Pons (tissue), 1 donor: ENCODE data around the gene NTRK3.
A peak's percentile ranks its signal among the peaks of the same experiment; 100 is the strongest.

Experiments
- DNase-seq: peaks from one replicate; pipeline ENCODE4 v3.0.0-alpha.2; 2016; ENCODE audit warnings: low spot score

The NTRK3 gene

DNA sequence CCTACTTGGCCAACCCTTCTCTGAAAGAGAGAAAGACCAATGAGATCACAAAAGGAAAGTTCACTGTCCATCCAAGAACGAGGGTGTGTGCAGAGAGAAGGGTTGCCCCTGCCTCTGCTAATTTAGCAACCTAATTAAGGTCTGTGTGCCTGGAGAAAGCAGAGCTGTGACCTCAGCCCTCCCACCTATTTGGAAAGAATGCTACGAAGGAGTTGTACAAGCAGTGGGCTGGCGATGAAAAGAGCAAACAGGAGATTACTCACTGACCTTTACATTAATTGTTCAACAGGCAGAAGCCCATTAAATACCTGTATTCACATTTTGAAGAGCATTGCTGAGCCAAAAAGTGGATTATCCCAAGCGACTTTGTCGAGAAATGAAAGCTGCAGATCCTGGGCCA, 314.9 kb downstream of the NTRK3 start:
- no peak for DNase-seq

GRCh38 chr15:87940768-87941167, 315.8 kb downstream of the NTRK3 start:
- DNase-seq: no peak

GRCh38 chr15:87939848-87940457, 316.6 kb downstream of the NTRK3 start:
- DNase-seq: no peak

DNA sequence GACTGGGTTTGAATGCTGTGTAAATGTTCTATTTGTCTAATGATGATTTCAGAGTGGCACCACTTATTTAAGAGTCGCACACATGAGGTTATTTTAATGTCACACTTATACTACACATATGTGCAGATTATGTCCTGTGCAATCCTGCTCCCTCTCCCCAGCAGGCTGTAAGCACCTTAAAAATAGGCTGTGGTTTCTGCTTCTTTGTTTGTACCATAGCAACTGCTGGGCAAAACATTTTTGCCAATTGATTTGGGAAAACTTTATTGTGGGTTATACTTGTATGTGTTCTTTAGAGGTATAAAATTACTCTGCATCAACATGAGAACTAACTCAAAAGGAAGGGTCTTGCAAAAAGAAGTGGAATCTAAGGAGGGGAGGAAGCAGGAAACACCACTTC, 318.5 kb downstream of the NTRK3 start:
- no peak for DNase-seq

DNA sequence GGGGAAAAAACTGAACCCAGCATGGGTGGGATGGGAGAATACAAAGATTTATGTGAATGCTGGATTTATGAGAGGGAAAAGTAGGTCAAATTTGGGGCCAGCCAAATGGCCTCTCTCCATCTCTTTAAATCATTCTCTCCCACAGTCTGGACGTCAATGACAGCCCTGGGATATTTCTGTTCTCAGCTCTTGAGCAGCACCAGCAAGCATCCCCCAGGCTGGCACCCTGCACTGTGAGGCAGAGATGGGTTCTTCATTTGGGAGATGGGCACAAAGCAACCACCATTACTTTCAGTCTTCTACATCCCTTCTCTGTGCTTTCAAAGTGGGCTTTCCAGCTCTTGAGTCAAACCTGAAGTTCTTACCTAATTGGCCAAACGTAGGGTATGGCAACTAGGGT, 321.0 kb downstream of the NTRK3 start:
- DNase-seq: no peak

- DNase-seq: no peak
Observed at GRCh38 chr15:87931584-87931983, 325.0 kb downstream of the NTRK3 start.

DNA sequence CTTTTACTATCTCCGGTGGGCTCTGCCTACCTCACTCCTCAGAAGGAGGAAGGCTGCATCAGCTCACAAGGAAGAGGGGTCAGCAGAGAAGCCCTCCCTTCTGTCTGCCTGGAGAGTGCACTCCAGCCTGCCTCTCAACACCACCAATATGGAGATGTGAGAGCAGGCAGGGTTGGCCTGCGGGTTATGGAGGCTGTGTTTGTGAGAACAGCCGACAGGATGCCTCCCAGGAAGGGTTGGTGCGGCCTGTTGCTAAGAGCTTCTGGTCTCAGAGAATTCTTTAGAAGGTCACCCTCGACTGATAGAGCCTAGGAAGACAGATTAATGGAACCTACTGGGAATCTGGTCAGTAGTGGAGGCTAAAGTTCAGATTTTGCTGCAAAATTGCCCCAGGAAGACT, 326.1 kb downstream of the NTRK3 start:
- DNase-seq: no peak

DNA sequence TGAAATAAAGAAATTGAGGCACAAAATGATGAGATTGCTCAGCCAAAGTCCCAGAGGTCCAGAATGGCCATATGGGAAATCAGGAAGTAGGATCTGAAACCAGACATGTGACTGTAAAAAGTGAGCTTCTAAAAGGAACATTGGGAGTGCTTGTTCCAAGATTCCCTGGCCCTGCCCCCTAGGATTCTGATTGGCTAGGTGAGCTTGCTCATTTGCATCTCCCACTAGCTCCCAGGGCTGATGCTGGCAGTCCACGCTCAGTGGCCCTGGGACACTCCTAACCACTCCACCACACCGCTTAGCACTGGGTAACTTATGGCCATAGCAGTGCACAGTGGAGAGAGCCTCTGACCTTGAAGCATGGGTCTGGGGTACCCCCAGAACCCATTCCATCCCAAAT, 326.7 kb downstream of the NTRK3 start:
- DNase-seq: no peak

DNA sequence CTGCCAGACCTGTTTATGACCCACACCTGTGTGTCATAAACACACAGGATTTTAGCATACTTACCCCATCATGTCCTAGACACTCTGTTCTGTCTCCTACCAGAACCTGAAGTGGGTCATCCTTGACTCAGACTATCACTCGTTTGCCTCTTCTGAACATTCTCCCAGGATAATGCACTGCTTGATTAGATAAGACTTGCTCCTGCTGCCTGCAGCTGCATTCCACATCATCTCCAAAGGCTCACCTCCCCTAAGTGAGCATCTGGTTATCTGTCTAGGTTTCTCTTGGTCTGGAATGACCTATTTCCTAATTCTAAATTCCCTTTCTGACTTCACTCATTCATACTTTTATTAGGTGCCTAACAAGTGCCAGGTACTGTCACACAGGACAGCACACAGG, 332.1 kb downstream of the NTRK3 start:
- DNase-seq: no peak

DNA sequence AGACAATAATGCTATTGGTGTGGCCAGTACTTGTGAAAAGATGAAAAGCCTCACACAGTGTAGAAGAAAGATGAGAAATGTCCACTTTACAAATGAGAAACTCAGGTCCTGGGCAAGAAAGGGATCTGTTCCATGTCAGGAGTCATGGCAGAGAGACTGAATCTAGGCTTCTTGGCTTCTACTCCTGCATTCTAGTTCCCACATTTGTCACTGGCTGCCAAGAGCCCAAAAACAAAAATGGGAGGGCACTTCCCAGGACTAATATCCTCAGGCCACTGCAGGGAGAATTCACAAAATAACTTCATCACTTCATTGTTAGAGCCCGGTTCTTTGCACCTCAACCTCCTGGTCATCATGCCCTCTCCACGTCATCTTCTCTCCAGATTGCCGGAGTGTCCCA, 337.5 kb downstream of the NTRK3 start:
- no peak for DNase-seq

DNA sequence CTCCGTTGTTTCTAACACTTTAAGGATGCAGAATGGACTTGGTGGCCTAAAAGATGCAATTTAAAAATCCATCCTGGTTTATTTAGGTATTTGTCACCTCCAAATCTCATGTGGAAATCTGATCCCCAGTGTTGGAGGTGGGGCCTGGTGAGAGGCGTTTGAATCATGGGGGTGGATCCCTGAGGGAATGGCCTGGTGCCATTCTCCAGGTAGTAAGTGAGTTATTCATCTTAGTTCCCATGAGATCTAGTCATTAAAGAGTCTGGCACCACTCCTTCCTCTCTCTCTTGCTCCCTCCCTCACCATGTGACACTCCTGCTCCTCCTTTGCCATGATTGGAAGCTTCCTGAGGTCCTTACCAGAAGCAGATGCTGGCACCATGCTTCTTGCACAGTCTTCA, 339.1 kb downstream of the NTRK3 start:
- DNase-seq: no peak

GRCh38 chr15:87916208-87916607, 340.3 kb downstream of the NTRK3 start:
- DNase-seq: no peak

DNA sequence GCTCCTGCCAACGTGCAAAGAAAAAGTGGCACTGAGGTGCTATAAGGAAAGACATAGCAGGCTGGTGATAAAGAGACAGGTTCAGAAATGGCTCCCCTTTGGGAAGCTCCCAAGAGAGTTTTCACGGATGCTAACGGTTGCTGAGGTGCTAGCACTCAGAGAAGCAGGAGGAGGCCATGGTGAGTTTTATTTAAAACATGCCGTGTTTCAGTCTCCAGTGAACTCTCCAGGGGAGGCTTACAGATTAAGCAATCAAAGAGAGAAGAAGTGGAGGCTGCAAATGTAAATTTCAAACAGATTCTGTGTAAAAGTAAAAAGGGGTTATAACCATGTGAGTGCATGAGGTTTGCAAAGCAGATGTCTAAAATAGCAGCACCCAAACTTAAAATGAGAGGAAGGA, 346.2 kb downstream of the NTRK3 start:
- no peak for DNase-seq

- DNase-seq: peak; percentile 12
Observed at GRCh38 chr15:87907676-87908446, 348.7 kb downstream of the NTRK3 start.

- no peak for DNase-seq
Observed at GRCh38 chr15:87906444-87906843, 350.1 kb downstream of the NTRK3 start.

DNA sequence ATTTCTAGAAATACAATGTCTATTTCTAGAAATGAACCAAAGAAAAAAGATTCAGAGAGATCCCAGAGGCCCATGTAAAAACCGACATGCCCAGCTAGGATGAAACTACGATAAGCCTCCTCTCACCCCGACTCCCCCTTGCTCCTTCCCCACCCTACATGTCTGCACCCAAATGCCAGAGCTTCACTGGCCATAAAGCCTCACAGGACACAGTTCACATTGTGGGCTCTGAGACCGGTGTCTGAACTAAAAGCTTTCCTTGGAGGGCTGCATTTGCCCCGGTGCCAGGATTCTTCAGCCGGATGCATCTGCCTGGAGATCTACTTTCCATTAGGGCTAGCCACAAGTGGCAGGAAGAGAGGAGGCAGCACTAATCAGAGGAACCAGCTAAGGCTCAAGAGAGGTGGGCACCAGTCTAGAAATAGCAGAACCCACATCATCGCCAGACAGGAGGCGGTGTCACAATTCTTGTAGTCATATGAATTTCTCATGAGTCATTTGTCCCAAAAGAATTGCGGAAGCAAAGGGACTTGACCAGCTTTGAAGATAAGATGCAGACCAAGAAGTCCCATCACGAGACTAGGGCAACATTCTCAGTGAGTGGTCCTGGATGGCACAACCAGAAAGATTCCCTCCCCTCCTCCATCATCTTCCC, 353.6 kb downstream of the NTRK3 start:
- peak; percentile 51 for DNase-seq

GRCh38 chr15:87901926-87902690, 354.4 kb downstream of the NTRK3 start:
- DNase-seq: no peak

- no peak for DNase-seq
Observed at GRCh38 chr15:87901008-87901407, 355.5 kb downstream of the NTRK3 start.

- peak; percentile 74 for DNase-seq
Observed at GRCh38 chr15:87896936-87897335, 359.6 kb downstream of the NTRK3 start.

DNA sequence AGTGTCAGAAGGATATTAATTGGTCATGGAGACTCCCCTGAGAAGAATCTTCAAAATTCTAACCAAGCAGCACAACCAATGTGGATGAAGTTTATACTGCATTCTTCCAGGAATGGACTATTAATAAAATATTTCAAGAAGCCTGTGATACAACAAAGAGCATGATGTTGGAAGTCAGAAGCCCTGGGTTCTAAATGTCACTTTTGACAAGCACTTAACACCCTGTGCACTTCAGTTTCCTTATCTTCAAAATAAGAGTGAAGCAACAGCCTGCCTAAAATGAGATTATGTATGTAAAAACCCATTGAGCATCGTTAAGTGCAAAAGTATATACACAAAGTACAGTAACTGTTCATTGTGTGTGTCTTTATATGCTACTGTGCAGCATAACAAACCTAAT, 369.4 kb downstream of the NTRK3 start:
- no peak for DNase-seq

GRCh38 chr15:87881026-87881425, 375.5 kb downstream of the NTRK3 start:
- peak; percentile 16 for DNase-seq

DNA sequence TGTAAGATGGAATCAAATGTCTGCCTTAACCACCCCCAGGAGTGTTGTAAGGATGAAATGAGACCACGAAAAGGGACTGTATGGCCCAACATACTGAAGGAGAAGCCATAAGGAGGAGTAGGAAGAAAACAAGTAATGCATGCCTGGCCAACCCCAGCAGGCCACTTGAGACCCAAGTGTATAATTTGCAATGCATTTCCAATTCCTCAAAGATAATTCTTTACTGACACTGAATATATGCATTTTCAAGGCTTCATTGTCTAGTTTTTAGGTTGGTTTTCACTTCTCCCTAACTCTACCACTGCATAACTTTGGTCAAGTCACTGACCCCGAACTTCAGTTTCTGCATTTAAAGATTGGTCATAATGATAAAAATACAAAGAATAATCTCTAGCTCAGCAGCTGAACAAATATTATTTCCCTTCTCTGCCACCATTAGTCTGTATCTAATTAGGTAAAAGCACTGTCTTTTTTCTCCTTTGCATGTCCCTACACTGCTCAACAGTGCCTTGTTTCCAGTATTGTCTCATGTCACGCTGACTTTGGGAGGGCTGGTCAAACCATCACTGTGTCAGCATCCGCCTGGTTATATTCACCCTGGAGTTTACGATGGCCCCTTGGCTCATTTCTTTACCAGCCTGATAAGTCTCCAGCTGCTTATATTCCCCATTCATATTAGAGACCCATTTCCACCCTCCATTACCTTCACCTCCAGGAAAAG, 378.6 kb downstream of the NTRK3 start:
- DNase-seq: no peak
